ENCODE measurements around the gene PLCB3. TPM values are rescaled to one million over a fixed set of nuclear protein-coding genes. Genes with fewer than 3 reads are reported as not detected.

Gene PLCB3
- total RNA-seq, 1 experiment from 2014 or later = 34.6 TPM

GRCh38 chr11:64206457-64207255 is 44.7 kb upstream of the PLCB3 start, which contains the start of gene FERMT3:
FERMT3 (plus strand) TSS chr11:64206721; CDS start chr11:64207365, 644 bp downstream.
- Mint-ChIP-seq H3K9me3 (ENCODE audit: unreplicated experiment) (no peaks in the 10 kb centered on the region), H3K4me1 (ENCODE audit: insufficient read depth, unreplicated experiment) (peaks cover 12% of the 10 kb centered on the region), H3K27ac (ENCODE audit: low read depth, unreplicated experiment) (no peak within 1 kb of the TSS), H3K4me3 (ENCODE audit: unreplicated experiment) (no peak within 1 kb of the TSS), H3K36me3 (ENCODE audit: insufficient read depth, unreplicated experiment) (peaks cover 50% of the 10 kb centered on the region), H3K27me3 (ENCODE audit: insufficient read depth, unreplicated experiment) (no peaks in the 10 kb centered on the region)
- CTCF ChIA-PET = interaction anchor here (0.6 to 4.4 kb wide), 3 partner anchors 38 to 96 kb away, joined by 3 to 51 read pairs (median 5); no protein-coding TSS in a partner anchor
- DNase-seq (ENCODE audit: unreplicated experiment) = no peak
- POLR2A ChIA-PET = interaction anchor here (0.6 to 2.3 kb wide), 8 partner anchors 8 to 25 kb away, joined by 3 to 8 read pairs (median 4); partner anchors contain the start of genes NUDT22, STIP1 and TRPT1
- intact Hi-C loops (cut with micrococcal nuclease) = no loop called here
- TF ChIP-seq CTCF (IDR thresholded peaks at IDR 0.05; ENCODE audit: unreplicated experiment) = no peak
- BruUV-seq (replicated peaks) = no TSS peak

- intact Hi-C loops (cut with micrococcal nuclease) = no loop called here
- Mint-ChIP-seq H3K9me3 (ENCODE audit: unreplicated experiment) (no peaks in the 10 kb centered on the region), H3K36me3 (ENCODE audit: insufficient read depth, unreplicated experiment) (peaks cover 42% of the 10 kb centered on the region), H3K4me1 (ENCODE audit: insufficient read depth, unreplicated experiment) (peaks cover 12% of the 10 kb centered on the region), H3K27me3 (ENCODE audit: insufficient read depth, unreplicated experiment) (no peaks in the 10 kb centered on the region), H3K27ac (ENCODE audit: low read depth, unreplicated experiment) (no peak overlapping the region), H3K4me3 (ENCODE audit: unreplicated experiment) (no peak overlapping the region)
- TF ChIP-seq CTCF (IDR thresholded peaks at IDR 0.05; ENCODE audit: unreplicated experiment) = no peak
- ChIA-PET POLR2A (interaction anchor here (0.5 to 1.4 kb wide), 7 partner anchors 12 to 427 kb away, joined by 3 to 7 read pairs (median 4); partner anchors contain the start of genes NUDT22, STIP1 and TRPT1), CTCF (interaction anchor here (0.6 to 4.4 kb wide), 3 partner anchors 17 to 95 kb away, joined by 3 to 51 read pairs (median 3); no protein-coding TSS in a partner anchor)
- DNase-seq (ENCODE audit: unreplicated experiment) = no peak
- BruUV-seq (replicated peaks) = no TSS peak
Measured at GRCh38 chr11:64207256-64208085, 43.9 kb upstream of the PLCB3 start.

- no peak overlapping the region for H3K4me3 Mint-ChIP-seq (ENCODE audit: unreplicated experiment)
- intact Hi-C loops (cut with micrococcal nuclease) = no loop called here
- no peaks in the 10 kb centered on the region for H3K27me3 Mint-ChIP-seq (ENCODE audit: insufficient read depth, unreplicated experiment)
- ChIA-PET CTCF (interaction anchor here (0.8 kb wide), 1 partner anchor 16 kb away, joined by 3 read pairs; no protein-coding TSS in a partner anchor), POLR2A (interaction anchor here (0.5 to 1.1 kb wide), 6 partner anchors 16 to 427 kb away, joined by 3 to 4 read pairs (median 3); partner anchors contain the start of genes NUDT22, STIP1 and TRPT1)
- H3K9me3 Mint-ChIP-seq (ENCODE audit: unreplicated experiment) = no peaks in the 10 kb centered on the region
- no peak overlapping the region for H3K27ac Mint-ChIP-seq (ENCODE audit: low read depth, unreplicated experiment)
- H3K4me1 Mint-ChIP-seq (ENCODE audit: insufficient read depth, unreplicated experiment) = peaks cover 10% of the 10 kb centered on the region
- no peak for TF ChIP-seq CTCF (IDR thresholded peaks at IDR 0.05; ENCODE audit: unreplicated experiment)
- peaks cover 34% of the 10 kb centered on the region for H3K36me3 Mint-ChIP-seq (ENCODE audit: insufficient read depth, unreplicated experiment)
- DNase-seq (ENCODE audit: unreplicated experiment) = no peak
- no TSS peak for BruUV-seq (replicated peaks)
Measured at GRCh38 chr11:64208086-64208795, 43.1 kb upstream of the PLCB3 start.
